Transverse colon (tissue), 4 donors: Measurements from ENCODE around the gene BAZ1B.

Source experiments
- EP300 ChIP-seq: sonication (generic); formaldehyde crosslinking; IDR thresholded peaks from one replicate; pipeline ENCODE4 v1.6.1; 2017; ENCODE audit warnings: antibody characterized with exemption, low read depth
- POLR2A ChIP-seq: fragments of 450-650 bp; IDR thresholded peaks from one replicate; pipeline ENCODE4 v1.6.1; 2016; ENCODE audit warnings: antibody characterized with exemption, mild to moderate bottlenecking, moderate library complexity
- POLR2AphosphoS5 ChIP-seq, 3 donors: sonication (generic); formaldehyde crosslinking; IDR thresholded peaks; one replicate each; pipeline ENCODE4 v1.6.1; 2016; ENCODE audit warnings: antibody characterized with exemption in 3 of 3
- TF ChIP-seq, protein P1 (sequence below), 5 experiments: fragments of 200-600 bp in 3 of 5; fragments of 450-650 bp in 2 of 5; sonication (generic) in 3 of 5; IDR thresholded peaks; 1 replicate in 2 of 5; 2 replicates in 3 of 5; pipeline ENCODE4 v1.5.1; 2016 to 2017; ENCODE audit warnings: antibody characterized with exemption in 5 of 5, inconsistent platforms in 3 of 5, mild to moderate bottlenecking in 2 of 5, moderate library complexity in 1 of 5

DNA sequence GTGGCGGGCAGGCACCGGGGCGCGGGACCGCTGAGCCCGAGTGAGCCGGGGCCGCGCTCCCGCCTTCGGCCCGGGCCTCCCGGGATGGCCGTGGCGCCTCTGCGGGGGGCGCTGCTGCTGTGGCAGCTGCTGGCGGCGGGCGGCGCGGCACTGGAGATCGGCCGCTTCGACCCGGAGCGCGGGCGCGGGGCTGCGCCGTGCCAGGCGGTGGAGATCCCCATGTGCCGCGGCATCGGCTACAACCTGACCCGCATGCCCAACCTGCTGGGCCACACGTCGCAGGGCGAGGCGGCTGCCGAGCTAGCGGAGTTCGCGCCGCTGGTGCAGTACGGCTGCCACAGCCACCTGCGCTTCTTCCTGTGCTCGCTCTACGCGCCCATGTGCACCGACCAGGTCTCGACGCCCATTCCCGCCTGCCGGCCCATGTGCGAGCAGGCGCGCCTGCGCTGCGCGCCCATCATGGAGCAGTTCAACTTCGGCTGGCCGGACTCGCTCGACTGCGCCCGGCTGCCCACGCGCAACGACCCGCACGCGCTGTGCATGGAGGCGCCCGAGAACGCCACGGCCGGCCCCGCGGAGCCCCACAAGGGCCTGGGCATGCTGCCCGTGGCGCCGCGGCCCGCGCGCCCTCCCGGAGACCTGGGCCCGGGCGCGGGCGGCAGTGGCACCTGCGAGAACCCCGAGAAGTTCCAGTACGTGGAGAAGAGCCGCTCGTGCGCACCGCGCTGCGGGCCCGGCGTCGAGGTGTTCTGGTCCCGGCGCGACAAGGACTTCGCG lies 88.0 kb downstream of the BAZ1B start:
- TF ChIP-seq POLR2A (no peak), POLR2AphosphoS5 (IDR thresholded peaks at IDR 0.05) (no peak), EP300 (no peak)
- TF ChIP-seq, protein P1, sequence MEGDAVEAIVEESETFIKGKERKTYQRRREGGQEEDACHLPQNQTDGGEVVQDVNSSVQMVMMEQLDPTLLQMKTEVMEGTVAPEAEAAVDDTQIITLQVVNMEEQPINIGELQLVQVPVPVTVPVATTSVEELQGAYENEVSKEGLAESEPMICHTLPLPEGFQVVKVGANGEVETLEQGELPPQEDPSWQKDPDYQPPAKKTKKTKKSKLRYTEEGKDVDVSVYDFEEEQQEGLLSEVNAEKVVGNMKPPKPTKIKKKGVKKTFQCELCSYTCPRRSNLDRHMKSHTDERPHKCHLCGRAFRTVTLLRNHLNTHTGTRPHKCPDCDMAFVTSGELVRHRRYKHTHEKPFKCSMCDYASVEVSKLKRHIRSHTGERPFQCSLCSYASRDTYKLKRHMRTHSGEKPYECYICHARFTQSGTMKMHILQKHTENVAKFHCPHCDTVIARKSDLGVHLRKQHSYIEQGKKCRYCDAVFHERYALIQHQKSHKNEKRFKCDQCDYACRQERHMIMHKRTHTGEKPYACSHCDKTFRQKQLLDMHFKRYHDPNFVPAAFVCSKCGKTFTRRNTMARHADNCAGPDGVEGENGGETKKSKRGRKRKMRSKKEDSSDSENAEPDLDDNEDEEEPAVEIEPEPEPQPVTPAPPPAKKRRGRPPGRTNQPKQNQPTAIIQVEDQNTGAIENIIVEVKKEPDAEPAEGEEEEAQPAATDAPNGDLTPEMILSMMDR (IDR thresholded peaks at IDR 0.05), result no peak
